ENCODE measurements around the gene UQCRQ. TPM values are rescaled to one million over a fixed set of nuclear protein-coding genes. Genes with fewer than 3 reads are reported as not detected.
A peak's percentile ranks its signal among the peaks of the same experiment; 100 is the strongest.

UQCRQ gene
- total and polyA plus RNA-seq, 9 of the 15 experiments (the other 6 are each of a cell fraction or from before 2014, with no cell fraction given) = 235 to 2,421 (median 883) TPM

DNA sequence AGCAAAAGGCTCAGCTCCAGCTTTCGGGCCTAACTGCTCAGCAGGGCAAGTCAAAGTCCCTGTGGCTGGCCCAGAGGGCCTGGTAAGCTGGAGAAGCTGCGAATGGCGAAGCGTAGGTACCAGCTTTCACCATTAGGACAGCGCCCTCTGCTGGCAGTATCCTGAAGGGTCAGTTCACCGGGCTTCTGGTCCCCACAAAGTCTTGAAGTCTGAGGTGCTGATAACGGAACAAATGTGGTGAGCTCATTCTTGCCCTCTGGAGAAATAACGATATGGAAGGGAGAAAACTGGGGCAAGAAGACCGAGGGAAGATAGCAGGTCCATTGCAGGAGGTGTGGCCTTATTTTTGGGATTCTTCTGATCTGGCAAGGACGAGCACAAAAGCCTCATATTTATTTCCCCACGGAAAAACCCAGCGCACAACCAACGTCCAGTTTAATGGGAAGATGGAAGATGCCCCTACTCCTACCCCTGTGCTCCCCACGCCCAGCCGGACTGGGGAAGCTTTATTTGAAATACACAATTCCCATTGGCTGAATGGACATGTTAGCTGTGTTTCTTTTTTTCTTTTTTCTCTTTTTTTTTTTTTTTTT is 46.2 kb upstream of the UQCRQ start (continued):
- TF ChIP-seq, protein P1, sequence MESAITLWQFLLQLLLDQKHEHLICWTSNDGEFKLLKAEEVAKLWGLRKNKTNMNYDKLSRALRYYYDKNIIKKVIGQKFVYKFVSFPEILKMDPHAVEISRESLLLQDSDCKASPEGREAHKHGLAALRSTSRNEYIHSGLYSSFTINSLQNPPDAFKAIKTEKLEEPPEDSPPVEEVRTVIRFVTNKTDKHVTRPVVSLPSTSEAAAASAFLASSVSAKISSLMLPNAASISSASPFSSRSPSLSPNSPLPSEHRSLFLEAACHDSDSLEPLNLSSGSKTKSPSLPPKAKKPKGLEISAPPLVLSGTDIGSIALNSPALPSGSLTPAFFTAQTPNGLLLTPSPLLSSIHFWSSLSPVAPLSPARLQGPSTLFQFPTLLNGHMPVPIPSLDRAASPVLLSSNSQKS (CRISPR knock-in tag; IDR thresholded peaks at IDR 0.05) = no peak
- TF ChIP-seq ELF4 (CRISPR knock-in tag; IDR thresholded peaks at IDR 0.05) (no peak), BCL6 (CRISPR knock-in tag; IDR thresholded peaks at IDR 0.05) (no peak), TCF7 (IDR thresholded peaks at IDR 0.05; ENCODE audit: borderline replicate concordance) (no peak), ZC3H4 (CRISPR knock-in tag; IDR thresholded peaks at IDR 0.05; ENCODE audit: borderline replicate concordance) (no peak), CREBBP (IDR thresholded peaks at IDR 0.05; ENCODE audit: low read depth, low read length) (no peak), NEUROD1 (IDR thresholded peaks at IDR 0.05; ENCODE audit: borderline replicate concordance, low read depth, low read length, partially characterized antibody) (no peak), ZNF408 (CRISPR knock-in tag; IDR thresholded peaks at IDR 0.05; ENCODE audit: low read depth) (no peak), CBX1 (IDR thresholded peaks at IDR 0.05; ENCODE audit: low read depth) (no peak), MIER1 (IDR thresholded peaks at IDR 0.05; ENCODE audit: low read depth) (no peak), ZBED1 (IDR thresholded peaks at IDR 0.05) (no peak), ZNF347 (CRISPR knock-in tag; IDR thresholded peaks at IDR 0.05; ENCODE audit: low read depth) (no peak), NCOA6 (IDR thresholded peaks at IDR 0.05) (no peak), RBM14 (IDR thresholded peaks at IDR 0.05; ENCODE audit: borderline replicate concordance, insufficient read depth, low read depth, low read length) (no peak), IRF2 (CRISPR knock-in tag; IDR thresholded peaks at IDR 0.05) (no peak), POU5F1 (IDR thresholded peaks at IDR 0.05; ENCODE audit: borderline replicate concordance, low read depth, low read length, partially characterized antibody) (no peak), MBD2 (IDR thresholded peaks at IDR 0.05; ENCODE audit: borderline replicate concordance, low read depth) (no peak), HDAC2 (IDR thresholded peaks at IDR 0.05) (no peak; the same call in 1 of the 2 replicates), L3MBTL2 (IDR thresholded peaks at IDR 0.05) (peak; percentile 45; the same call in 1 of the 2 replicates), ZFP36 (IDR thresholded peaks at IDR 0.05; ENCODE audit: low read depth, low read length, partially characterized antibody) (no peak)
- TF ChIP-seq, protein P2, sequence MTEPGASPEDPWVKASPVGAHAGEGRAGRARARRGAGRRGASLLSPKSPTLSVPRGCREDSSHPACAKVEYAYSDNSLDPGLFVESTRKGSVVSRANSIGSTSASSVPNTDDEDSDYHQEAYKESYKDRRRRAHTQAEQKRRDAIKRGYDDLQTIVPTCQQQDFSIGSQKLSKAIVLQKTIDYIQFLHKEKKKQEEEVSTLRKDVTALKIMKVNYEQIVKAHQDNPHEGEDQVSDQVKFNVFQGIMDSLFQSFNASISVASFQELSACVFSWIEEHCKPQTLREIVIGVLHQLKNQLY (CRISPR knock-in tag; conservative IDR thresholded peaks at IDR 0.05) = no peak
- TF ChIP-seq, protein P3, sequence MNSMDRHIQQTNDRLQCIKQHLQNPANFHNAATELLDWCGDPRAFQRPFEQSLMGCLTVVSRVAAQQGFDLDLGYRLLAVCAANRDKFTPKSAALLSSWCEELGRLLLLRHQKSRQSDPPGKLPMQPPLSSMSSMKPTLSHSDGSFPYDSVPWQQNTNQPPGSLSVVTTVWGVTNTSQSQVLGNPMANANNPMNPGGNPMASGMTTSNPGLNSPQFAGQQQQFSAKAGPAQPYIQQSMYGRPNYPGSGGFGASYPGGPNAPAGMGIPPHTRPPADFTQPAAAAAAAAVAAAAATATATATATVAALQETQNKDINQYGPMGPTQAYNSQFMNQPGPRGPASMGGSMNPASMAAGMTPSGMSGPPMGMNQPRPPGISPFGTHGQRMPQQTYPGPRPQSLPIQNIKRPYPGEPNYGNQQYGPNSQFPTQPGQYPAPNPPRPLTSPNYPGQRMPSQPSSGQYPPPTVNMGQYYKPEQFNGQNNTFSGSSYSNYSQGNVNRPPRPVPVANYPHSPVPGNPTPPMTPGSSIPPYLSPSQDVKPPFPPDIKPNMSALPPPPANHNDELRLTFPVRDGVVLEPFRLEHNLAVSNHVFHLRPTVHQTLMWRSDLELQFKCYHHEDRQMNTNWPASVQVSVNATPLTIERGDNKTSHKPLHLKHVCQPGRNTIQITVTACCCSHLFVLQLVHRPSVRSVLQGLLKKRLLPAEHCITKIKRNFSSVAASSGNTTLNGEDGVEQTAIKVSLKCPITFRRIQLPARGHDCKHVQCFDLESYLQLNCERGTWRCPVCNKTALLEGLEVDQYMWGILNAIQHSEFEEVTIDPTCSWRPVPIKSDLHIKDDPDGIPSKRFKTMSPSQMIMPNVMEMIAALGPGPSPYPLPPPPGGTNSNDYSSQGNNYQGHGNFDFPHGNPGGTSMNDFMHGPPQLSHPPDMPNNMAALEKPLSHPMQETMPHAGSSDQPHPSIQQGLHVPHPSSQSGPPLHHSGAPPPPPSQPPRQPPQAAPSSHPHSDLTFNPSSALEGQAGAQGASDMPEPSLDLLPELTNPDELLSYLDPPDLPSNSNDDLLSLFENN (IDR thresholded peaks at IDR 0.05; ENCODE audit: low read depth in 2 of 2, low read length in 2 of 2) = 0 out of 4 replicates have a peak, but pooled peaks of 1 of the 2 experiments have one; percentile 8
- TF ChIP-seq, protein P4, sequence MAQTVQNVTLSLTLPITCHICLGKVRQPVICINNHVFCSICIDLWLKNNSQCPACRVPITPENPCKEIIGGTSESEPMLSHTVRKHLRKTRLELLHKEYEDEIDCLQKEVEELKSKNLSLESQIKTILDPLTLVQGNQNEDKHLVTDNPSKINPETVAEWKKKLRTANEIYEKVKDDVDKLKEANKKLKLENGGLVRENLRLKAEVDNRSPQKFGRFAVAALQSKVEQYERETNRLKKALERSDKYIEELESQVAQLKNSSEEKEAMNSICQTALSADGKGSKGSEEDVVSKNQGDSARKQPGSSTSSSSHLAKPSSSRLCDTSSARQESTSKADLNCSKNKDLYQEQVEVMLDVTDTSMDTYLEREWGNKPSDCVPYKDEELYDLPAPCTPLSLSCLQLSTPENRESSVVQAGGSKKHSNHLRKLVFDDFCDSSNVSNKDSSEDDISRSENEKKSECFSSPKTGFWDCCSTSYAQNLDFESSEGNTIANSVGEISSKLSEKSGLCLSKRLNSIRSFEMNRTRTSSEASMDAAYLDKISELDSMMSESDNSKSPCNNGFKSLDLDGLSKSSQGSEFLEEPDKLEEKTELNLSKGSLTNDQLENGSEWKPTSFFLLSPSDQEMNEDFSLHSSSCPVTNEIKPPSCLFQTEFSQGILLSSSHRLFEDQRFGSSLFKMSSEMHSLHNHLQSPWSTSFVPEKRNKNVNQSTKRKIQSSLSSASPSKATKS (CRISPR knock-in tag; IDR thresholded peaks at IDR 0.05) = no peak
